Kidney (tissue), 14 donors: ENCODE measurements around the gene COPE. TPM values are rescaled to one million over a fixed set of nuclear protein-coding genes. Genes with fewer than 3 reads are reported as not detected.

Experiments
- DNase-seq, 5 donors: peaks; one replicate each; pipeline ENCODE4 v3.0.0-alpha.2; 2013 to 2020
- FAIRE-seq: peaks from 2 replicates; lab custom pipeline; 2012; peaks lifted over from hg19 to GRCh38; lab: Jason Lieb, UNC
- H3K27ac ChIP-seq, 2 donors: one replicate each; pipeline ENCODE4 v1.7.0; 2013; ENCODE audit warnings: low read depth in 2 of 2, low read length in 2 of 2, inconsistent platforms in 1 of 2
- H3K27me3 ChIP-seq: one replicate; pipeline ENCODE4 v1.7.1; 2013; ENCODE audit warnings: low read length, inconsistent platforms; ENCODE audit not compliant: control insufficient read depth, insufficient read depth
- H3K36me3 ChIP-seq, 3 donors: one replicate each; pipeline versions ENCODE4 v1.7.0 to v1.7.1; 2013; ENCODE audit warnings: low read length in 3 of 3, control low read depth in 1 of 3, inconsistent platforms in 1 of 3; ENCODE audit not compliant: insufficient read depth in 3 of 3, control insufficient read depth in 2 of 3
- H3K4me1 ChIP-seq, 3 donors: one replicate each; pipeline versions ENCODE4 v1.7.0 to v1.7.1; 2013; ENCODE audit warnings: low read length in 3 of 3, inconsistent platforms in 1 of 3, low read depth in 1 of 3; ENCODE audit not compliant: control insufficient read depth in 2 of 3, insufficient read depth in 2 of 3
- H3K4me3 ChIP-seq, 3 donors: one replicate each; pipeline versions ENCODE4 v1.7.0 to v1.8.1; 2013; ENCODE audit warnings: low read length in 3 of 3, control low read depth in 1 of 3, inconsistent platforms in 1 of 3
- H3K9ac ChIP-seq, 3 donors: one replicate each; pipeline versions ENCODE4 v1.7.0 to v1.7.1; 2013; ENCODE audit warnings: low read length in 3 of 3, control low read depth in 1 of 3, inconsistent platforms in 1 of 3
- H3K9me3 ChIP-seq, 3 donors: one replicate each; pipeline versions ENCODE4 v1.7.0 to v1.7.1; 2013; ENCODE audit warnings: low read length in 3 of 3, control low read depth in 1 of 3, inconsistent platforms in 1 of 3; ENCODE audit not compliant: control insufficient read depth in 2 of 3, insufficient read depth in 1 of 3
- intact Hi-C: fragments of 100-400 bp; cut with DNase I; formaldehyde crosslinking; loops from one replicate; pipeline ENCODE4 v1.11.1; 2022
- polyA plus RNA-seq: library from polyadenylated mRNA; stranded (reverse); fragments of 350-450 nt; fragmentation: Illumina TruSeq; extraction: RNeasy Lipid Tissue Mini Kit (QIAGEN cat#74804); gene quantifications from one replicate; pipeline ENCODE4 v1.2.3, GENCODE V29; 2014; ENCODE audit warnings: low read depth, low replicate concordance; ENCODE audit not compliant: insufficient read depth
- total RNA-seq: library from RNA; stranded (reverse); fragmentation: NEBNext Ultra II Directional; extraction: Animal tissue kit (Norgen Biotek cat#: 25700); gene quantifications from one replicate; pipeline ENCODE4 v1.2.1, GENCODE V29; 2021
- TF ChIP-seq, protein P1 (sequence below): IDR thresholded peaks from 3 replicates; pipeline ENCODE4 v1.5.1; 2012; ENCODE audit warnings: mild to moderate bottlenecking, moderate library complexity, borderline replicate concordance; ENCODE audit not compliant: insufficient read depth; ENCODE audit errors: extremely low read depth
- donor health status: control.
- donor health status: control.
- donor health status: control.
- donor health status: control.
- donor health status: control.
- donor health status: DM: yes; HTN: yes; CAD: no.
- donor health status: Normal renal cell carcinoma (clear cell type).

Gene COPE
- total and polyA plus RNA-seq, 2 donors from 2014 or later = 166 to 263 TPM

DNA sequence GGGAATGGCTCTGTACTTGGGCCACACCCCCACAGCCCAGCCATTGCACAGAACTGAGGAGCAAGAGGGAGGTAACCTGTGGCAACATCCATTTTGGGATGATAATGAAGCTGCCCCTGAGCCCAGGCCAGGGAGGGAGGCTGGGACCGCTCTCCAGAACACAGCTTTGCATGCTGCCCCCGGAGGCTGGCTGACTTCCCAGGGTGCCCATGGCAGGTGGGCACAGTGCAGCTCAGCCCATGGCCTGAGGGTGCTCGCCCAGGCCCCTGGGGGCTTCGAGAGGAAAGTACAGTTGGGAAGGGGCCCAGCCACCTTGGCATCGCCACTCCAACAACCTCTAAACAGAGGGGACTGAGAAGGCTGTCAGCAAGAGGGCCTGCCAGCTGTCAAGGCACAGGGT, 5.7 kb downstream of the COPE start:
- no peaks in the 10 kb centered on the region for H3K27me3 ChIP-seq
- peaks cover 0 to 2% (median 0%) of the 10 kb centered on the region in 3 donors for H3K4me1 ChIP-seq
- H3K9me3 ChIP-seq = no peaks in the 10 kb centered on the region
- no peak overlapping the region for H3K9ac ChIP-seq
- no peak overlapping the region for H3K27ac ChIP-seq
- intact Hi-C loops = no loop called here
- H3K4me3 ChIP-seq = no peak overlapping the region
- TF ChIP-seq, protein P1, sequence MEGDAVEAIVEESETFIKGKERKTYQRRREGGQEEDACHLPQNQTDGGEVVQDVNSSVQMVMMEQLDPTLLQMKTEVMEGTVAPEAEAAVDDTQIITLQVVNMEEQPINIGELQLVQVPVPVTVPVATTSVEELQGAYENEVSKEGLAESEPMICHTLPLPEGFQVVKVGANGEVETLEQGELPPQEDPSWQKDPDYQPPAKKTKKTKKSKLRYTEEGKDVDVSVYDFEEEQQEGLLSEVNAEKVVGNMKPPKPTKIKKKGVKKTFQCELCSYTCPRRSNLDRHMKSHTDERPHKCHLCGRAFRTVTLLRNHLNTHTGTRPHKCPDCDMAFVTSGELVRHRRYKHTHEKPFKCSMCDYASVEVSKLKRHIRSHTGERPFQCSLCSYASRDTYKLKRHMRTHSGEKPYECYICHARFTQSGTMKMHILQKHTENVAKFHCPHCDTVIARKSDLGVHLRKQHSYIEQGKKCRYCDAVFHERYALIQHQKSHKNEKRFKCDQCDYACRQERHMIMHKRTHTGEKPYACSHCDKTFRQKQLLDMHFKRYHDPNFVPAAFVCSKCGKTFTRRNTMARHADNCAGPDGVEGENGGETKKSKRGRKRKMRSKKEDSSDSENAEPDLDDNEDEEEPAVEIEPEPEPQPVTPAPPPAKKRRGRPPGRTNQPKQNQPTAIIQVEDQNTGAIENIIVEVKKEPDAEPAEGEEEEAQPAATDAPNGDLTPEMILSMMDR = no peak
- no peak for FAIRE-seq
- peaks cover 0 to 4% (median 0%) of the 10 kb centered on the region in 3 donors for H3K36me3 ChIP-seq
- no peak for DNase-seq

DNA sequence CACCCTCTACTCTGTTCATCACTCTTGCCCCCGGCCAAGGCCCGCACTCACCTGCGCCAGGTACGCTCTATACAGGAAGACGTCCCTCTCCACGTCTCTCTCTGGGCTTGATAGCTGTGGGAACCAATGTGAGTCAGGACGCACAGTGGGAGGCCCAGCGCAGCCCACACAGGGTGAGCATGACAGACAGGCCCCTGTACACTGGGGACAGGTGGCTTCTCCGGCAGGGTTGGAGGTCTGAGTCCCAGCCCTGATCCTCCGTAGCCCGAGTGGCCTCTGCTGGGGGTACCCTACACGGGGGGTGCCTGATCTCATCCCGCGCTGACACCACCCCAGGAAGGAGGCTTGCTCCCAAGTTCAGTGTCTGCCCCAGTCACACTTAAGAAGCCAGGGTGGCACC, 6.3 kb downstream of the COPE start:
- TF ChIP-seq, protein P1 = no peak
- FAIRE-seq (no peak), DNase-seq (no peak)
- Histone ChIP-seq H3K9ac (no peak overlapping the region), H3K36me3 (peaks cover 0 to 4% (median 0%) of the 10 kb centered on the region in 3 donors), H3K4me3 (no peak overlapping the region), H3K27me3 (no peaks in the 10 kb centered on the region), H3K4me1 (peaks cover 0 to 2% (median 0%) of the 10 kb centered on the region in 3 donors), H3K27ac (no peak overlapping the region), H3K9me3 (no peaks in the 10 kb centered on the region)
- intact Hi-C loops = no loop called here

DNA sequence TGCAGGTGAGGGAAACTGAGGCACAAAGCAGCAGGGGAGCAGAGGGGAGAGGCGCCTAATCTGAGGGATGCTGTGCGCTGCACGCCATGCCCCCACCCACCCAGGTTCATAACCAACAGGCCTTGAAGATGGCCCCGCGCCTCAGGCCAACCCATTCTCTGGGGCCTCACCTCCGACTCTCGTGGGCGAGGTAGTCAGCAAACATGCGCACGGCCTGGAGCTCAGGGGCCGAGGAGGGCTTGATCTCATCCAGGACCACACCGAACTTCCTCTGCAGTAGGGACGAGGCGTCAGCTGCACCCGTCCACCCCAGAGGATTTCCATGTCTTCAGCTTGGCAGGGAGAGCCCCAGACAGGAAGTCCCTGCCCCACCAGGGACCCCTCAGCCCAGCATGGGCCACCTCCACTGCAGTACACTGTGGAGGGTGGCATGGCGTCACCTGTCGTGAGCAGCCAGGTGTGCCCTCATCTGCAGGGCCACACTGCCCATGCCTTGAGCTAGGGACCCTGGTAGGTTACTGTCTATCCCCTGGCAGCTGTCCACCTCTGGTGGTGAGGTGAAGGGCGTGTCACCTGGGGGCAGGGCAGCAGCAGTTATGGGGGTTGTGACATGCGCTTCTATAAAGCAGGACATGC, 8.3 kb downstream of the COPE start:
- peaks cover 0 to 7% (median 0%) of the 10 kb centered on the region in 3 donors for H3K36me3 ChIP-seq
- no peak overlapping the region for H3K27ac ChIP-seq
- H3K4me1 ChIP-seq = peaks cover 0 to 2% (median 0%) of the 10 kb centered on the region in 3 donors
- DNase-seq (no peak), FAIRE-seq (no peak)
- no peaks in the 10 kb centered on the region for H3K27me3 ChIP-seq
- intact Hi-C loops = no loop called here
- no peaks in the 10 kb centered on the region for H3K9me3 ChIP-seq
- H3K9ac ChIP-seq = no peak overlapping the region
- H3K4me3 ChIP-seq = no peak overlapping the region
- TF ChIP-seq, protein P1 = no peak
